Measurements from ENCODE around the gene DCUN1D1.

DCUN1D1 gene

DNA sequence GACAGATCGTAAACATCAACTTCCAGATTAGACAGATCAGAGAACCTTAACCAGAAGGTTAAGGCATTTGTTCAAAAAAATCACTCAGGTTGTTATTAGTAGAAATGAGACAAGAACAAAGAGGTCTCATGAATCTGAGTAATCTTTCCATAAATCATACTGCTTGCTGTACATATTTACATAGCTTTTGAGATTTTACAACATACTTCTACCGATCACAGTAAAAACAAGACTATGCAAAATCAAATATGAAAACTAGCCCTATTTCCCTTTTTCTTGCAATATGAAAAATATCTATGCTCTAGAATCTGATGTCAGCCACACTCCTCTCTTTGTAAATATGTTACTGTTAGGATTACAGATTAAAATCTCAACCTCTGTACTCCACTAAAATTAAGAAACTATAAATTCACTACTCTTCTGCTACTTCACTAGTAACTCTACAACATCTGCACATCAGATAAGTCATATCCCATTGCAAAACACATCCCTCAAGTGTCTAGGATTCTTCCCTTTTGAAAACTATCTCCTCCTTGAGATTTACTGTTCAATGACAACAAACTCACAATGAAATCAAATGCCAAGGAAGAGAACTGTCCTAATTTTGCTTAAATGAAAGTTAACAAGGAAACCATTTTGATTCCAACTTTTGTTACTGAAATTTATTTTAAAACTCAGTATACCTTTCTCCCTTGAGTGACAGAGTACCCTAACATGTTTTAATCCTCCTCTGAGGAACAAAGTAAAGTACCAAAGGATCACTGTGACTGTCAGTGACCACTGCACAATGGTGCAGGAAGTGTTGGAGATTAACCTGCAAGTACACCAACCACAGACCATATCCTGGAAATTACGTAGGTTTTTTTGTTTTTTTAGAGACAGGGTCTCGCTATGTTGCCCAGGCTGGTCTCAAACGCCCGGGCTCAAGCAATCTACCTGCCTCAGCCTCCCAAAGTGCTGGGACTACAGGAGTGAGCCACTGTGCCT is 12.8 kb downstream of the DCUN1D1 start:
- no peak for DNase-seq (ENCODE audit: extremely low read depth, low read depth)
- TF ChIP-seq, protein P1, sequence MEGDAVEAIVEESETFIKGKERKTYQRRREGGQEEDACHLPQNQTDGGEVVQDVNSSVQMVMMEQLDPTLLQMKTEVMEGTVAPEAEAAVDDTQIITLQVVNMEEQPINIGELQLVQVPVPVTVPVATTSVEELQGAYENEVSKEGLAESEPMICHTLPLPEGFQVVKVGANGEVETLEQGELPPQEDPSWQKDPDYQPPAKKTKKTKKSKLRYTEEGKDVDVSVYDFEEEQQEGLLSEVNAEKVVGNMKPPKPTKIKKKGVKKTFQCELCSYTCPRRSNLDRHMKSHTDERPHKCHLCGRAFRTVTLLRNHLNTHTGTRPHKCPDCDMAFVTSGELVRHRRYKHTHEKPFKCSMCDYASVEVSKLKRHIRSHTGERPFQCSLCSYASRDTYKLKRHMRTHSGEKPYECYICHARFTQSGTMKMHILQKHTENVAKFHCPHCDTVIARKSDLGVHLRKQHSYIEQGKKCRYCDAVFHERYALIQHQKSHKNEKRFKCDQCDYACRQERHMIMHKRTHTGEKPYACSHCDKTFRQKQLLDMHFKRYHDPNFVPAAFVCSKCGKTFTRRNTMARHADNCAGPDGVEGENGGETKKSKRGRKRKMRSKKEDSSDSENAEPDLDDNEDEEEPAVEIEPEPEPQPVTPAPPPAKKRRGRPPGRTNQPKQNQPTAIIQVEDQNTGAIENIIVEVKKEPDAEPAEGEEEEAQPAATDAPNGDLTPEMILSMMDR (IDR thresholded peaks at IDR 0.05; ENCODE audit: low read depth, low read length, missing control alignments) = no peak
- no peak overlapping the region for H3K4me3 ChIP-seq (replicated peaks; ENCODE audit: low read depth, low read length)

DNA sequence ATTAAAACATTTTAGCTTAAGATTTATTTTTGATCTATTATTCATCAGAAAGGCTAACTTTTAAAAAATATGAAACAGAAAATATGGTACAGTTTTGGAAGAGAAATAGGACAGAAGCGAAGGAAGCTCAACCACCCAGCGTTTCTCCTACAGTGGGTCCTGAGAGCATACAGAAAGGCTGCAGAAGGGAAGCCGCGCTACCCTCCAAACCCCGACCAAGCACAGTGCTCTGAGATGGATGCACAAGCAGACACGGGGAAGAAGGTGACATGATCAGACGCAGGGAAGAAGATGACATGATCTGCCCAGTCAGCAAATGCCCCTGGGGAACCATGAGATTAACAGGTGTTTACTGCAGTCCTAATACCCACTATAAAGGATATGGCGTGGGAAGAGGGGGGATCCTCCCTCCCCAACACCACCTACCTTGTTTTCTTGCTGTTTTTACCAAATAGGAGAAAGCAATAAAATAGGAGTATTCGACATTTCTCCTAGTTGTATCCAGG is 14.4 kb downstream of the DCUN1D1 start:
- DNase-seq (ENCODE audit: extremely low read depth, low read depth) = no peak
- TF ChIP-seq, protein P1 (IDR thresholded peaks at IDR 0.05; ENCODE audit: low read depth, low read length, missing control alignments) = no peak
- H3K4me3 ChIP-seq (replicated peaks; ENCODE audit: low read depth, low read length) = no peak overlapping the region

DNA sequence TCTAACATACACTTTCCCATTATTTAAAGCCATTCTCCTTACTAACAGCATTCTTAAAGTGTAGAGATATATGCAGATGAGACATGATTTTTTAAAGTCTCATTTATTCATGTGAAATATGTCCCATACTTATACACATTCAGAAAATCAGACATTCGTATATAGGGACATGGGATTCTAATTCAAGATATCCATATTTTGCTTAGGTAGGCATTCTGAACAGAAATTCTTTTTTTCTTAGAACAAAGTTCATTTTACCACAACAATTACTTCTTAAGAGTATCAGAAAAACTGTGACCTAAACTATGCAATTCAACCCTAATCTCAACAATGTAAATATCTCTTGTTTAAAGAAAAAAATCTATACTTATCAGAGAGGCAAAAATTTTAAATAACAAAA is 16.2 kb downstream of the DCUN1D1 start:
- no peak overlapping the region for H3K4me3 ChIP-seq (replicated peaks; ENCODE audit: low read depth, low read length)
- TF ChIP-seq, protein P1 (IDR thresholded peaks at IDR 0.05; ENCODE audit: low read depth, low read length, missing control alignments) = no peak
- DNase-seq (ENCODE audit: extremely low read depth, low read depth) = no peak

DNA sequence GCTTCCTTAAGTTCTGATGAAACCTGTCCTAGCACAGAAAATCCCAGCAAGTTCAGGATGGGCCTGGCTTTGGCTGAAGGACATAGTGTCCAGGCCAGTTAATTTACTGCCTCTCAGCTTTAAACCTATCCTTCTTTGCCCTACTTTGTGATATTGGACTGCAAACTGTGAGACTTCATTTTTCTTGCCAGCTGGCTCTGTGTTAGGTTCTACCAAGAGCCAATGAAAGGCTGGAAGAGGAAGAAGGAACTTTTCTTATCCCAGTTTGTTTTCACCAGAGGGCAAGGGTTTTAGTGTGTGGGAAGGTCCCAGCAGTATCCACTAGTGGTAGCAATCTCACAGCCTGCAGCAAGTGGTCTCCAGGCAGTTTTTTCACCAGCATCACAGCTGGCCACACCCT is 18.2 kb downstream of the DCUN1D1 start:
- DNase-seq (ENCODE audit: extremely low read depth, low read depth) = no peak
- TF ChIP-seq, protein P1 (IDR thresholded peaks at IDR 0.05; ENCODE audit: low read depth, low read length, missing control alignments) = no peak
- H3K4me3 ChIP-seq (replicated peaks; ENCODE audit: low read depth, low read length) = no peak overlapping the region

DNA sequence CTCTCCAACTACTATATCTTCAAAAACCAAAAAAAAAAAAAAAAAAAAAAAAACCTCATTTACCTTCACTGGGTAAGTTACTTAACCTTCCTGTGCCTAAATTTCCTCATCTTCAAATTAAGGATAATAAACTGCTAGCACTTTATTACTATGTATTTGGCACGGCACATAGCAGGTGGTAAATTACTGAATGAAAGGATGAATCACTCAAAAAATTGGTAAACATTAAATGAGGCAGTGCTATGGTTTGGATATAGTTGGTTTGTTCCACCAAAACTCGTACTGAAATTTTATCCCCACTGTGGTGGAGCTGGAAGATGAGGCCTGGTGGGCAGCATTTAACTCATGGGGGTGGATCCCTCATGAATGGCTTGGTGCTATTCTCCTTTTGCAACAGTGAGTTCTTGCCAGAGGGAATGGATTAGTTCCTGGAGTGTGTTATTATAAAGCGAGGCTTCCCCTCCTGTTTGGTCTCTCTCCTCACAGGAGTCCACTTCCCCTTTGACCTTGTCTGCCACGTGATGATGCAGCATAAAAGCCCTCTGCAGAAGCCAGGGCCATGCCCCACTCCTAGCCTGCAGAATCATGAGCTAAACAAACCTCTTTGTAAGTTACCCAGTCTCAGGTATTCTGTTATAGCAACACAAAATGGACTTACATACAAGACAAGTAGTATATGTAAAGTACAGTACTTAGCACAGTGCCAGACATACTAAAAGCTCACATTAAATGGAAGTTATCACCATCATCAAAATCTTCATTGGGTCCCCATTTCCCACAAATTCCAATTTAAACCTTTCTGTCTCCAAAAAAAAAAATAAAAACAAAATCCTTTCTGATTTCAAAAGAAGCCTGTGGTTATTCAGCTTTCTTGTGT is 20.6 kb downstream of the DCUN1D1 start:
- DNase-seq (ENCODE audit: extremely low read depth, low read depth) = no peak

DNA sequence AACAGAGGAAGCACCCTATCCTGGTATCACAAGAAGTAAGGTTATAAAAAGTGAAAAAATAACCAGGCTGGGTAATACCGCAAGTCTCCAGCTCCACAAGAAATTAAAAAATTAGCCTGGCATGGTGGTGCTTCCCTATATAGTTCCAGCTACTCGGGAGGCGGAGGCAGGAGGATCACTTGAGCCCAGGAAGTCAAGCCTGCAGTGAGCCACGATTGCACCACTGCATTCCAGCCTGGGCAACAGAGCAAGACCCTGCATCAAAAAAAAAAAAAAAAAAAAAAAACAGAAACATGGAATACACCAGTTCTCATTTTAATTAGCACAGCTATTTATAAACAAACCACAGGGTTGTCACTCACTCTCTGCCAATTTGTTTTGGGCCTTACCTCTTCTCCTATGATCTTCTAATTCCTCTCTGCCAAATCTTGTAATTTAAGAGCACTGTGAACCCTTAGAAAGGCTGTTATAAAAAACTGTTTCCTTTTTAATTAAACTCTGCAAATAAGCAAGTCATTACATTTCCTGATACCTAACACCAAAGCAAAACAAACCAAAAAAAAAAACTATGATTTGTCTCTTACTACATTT is 22.6 kb downstream of the DCUN1D1 start:
- DNase-seq (ENCODE audit: extremely low read depth, low read depth) = no peak
- H3K4me3 ChIP-seq (replicated peaks; ENCODE audit: low read depth, low read length) = no peak overlapping the region
- TF ChIP-seq, protein P1 (IDR thresholded peaks at IDR 0.05; ENCODE audit: low read depth, low read length, missing control alignments) = no peak

More for the DNA sequence above, 20.6 kb downstream of the DCUN1D1 start:
- TF ChIP-seq, protein P1 (IDR thresholded peaks at IDR 0.05; ENCODE audit: low read depth, low read length, missing control alignments) = no peak
- H3K4me3 ChIP-seq (replicated peaks; ENCODE audit: low read depth, low read length) = no peak overlapping the region
